ACHN (cell line): ENCODE measurements around the gene SHLD1.
"Not testable (repeated sequence)": the region's sequence is repeated elsewhere in the genome, so short reads cannot be mapped to it uniquely, and the experiment has no call there.

ENCODE experiments used
- DNase-seq: peaks from one replicate; pipeline ENCODE4 v3.0.0-alpha.2; 2015
- in situ Hi-C: cut with HindIII; loops from 2 replicates; pipeline ENCODE4 v1.10.0; 2017; ENCODE audit warnings: low sequenced_read_pairs, low pct_ligation_motif_present, low pct_unique_long_range_greater_than_20kb

Gene SHLD1

GRCh38 chr20:5731753-5732366, 18.3 kb upstream of the SHLD1 start:
- no peak for DNase-seq
- in situ Hi-C loops = no loop called here

GRCh38 chr20:5734602-5735001, 15.6 kb upstream of the SHLD1 start:
- in situ Hi-C loops = no loop called here

GRCh38 chr20:5735845-5736510, 14.2 kb upstream of the SHLD1 start:
- DNase-seq = no peak
- in situ Hi-C loops = no loop called here

More at GRCh38 chr20:5734602-5735001, 15.6 kb upstream of the SHLD1 start:
- DNase-seq = no peak

GRCh38 chr20:5737619-5737953, 12.6 kb upstream of the SHLD1 start:
- in situ Hi-C loops = no loop called here
- no peak for DNase-seq

- DNase-seq = no peak
- in situ Hi-C loops = no loop called here
Observed at GRCh38 chr20:5737966-5738365, 12.2 kb upstream of the SHLD1 start.

- in situ Hi-C loops, DNase-seq: not testable (repeated sequence)
Observed at GRCh38 chr20:5740643-5741042, 9.6 kb upstream of the SHLD1 start.

- in situ Hi-C loops = no loop called here
Observed at GRCh38 chr20:5741089-5741488, 9.1 kb upstream of the SHLD1 start.

GRCh38 chr20:5742041-5742440, 8.2 kb upstream of the SHLD1 start:
- no peak for DNase-seq
- in situ Hi-C loops = no loop called here

More at GRCh38 chr20:5741089-5741488, 9.1 kb upstream of the SHLD1 start:
- DNase-seq = no peak

- in situ Hi-C loops = no loop called here
Observed at GRCh38 chr20:5745416-5746030, 4.7 kb upstream of the SHLD1 start.

GRCh38 chr20:5746064-5746463, 4.1 kb upstream of the SHLD1 start:
- no peak for DNase-seq
- in situ Hi-C loops = no loop called here

More at GRCh38 chr20:5745416-5746030, 4.7 kb upstream of the SHLD1 start:
- no peak for DNase-seq

- DNase-seq = no peak
- in situ Hi-C loops = no loop called here
Observed at GRCh38 chr20:5748246-5748645, 2.0 kb upstream of the SHLD1 start.

GRCh38 chr20:5749512-5749951, 669 bp upstream of the SHLD1 start:
- DNase-seq, in situ Hi-C loops: not testable (repeated sequence)

- in situ Hi-C loops = no loop called here
- no peak for DNase-seq
Observed at GRCh38 chr20:5751856-5752255, 1.7 kb downstream of the SHLD1 start.

- in situ Hi-C loops = no loop called here
- no peak for DNase-seq
Observed at GRCh38 chr20:5753814-5754213, 3.6 kb downstream of the SHLD1 start.

GRCh38 chr20:5757949-5758348, 7.7 kb downstream of the SHLD1 start:
- no peak for DNase-seq

GRCh38 chr20:5766085-5766764, 16.0 kb downstream of the SHLD1 start:
- DNase-seq = no peak
- in situ Hi-C loops = no loop called here

More at GRCh38 chr20:5757949-5758348, 7.7 kb downstream of the SHLD1 start:
- in situ Hi-C loops = no loop called here

GRCh38 chr20:5767493-5768098, 17.4 kb downstream of the SHLD1 start:
- DNase-seq = no peak
- in situ Hi-C loops = no loop called here

- DNase-seq = no peak
- in situ Hi-C loops = no loop called here
Observed at GRCh38 chr20:5770231-5770986, 20.2 kb downstream of the SHLD1 start.
